Mesenchymal stem cell (in vitro differentiated cells and primary cell): ENCODE data around the gene TMEM30B.

Experiments
- DNase-seq: peaks from one replicate; pipeline ENCODE4 v3.0.0-alpha.2; 2013
- H2AFZ ChIP-seq: one replicate; pipeline ENCODE4 v1.6.1; 2013; ENCODE audit warnings: low read depth, mild to moderate bottlenecking, control low read depth, inconsistent platforms, low read length, moderate library complexity
- H2AK5ac ChIP-seq: 2 replicates; pipeline ENCODE4 v1.6.1; 2013; ENCODE audit warnings: low read length, moderate library complexity, mild to moderate bottlenecking, inconsistent platforms; ENCODE audit not compliant: severe bottlenecking
- H2BK120ac ChIP-seq: one replicate; pipeline ENCODE4 v1.6.1; 2013; ENCODE audit warnings: low read depth, mild to moderate bottlenecking, inconsistent platforms, low read length, moderate library complexity
- H2BK12ac ChIP-seq, 2 experiments: one replicate each; pipeline ENCODE4 v1.6.1; 2013; ENCODE audit warnings: inconsistent platforms in 2 of 2, low read length in 2 of 2, mild to moderate bottlenecking in 2 of 2, moderate library complexity in 2 of 2, control low read depth in 1 of 2
- H2BK15ac ChIP-seq: one replicate; pipeline ENCODE4 v1.6.1; 2013; ENCODE audit warnings: mild to moderate bottlenecking, low read depth, inconsistent platforms; ENCODE audit not compliant: poor library complexity, severe bottlenecking
- H2BK5ac ChIP-seq: 2 replicates; pipeline ENCODE4 v1.6.1; 2013; ENCODE audit warnings: low read depth, mild to moderate bottlenecking, low read length, control low read depth, inconsistent platforms; ENCODE audit not compliant: poor library complexity, severe bottlenecking
- H3K14ac ChIP-seq, 2 experiments: one replicate each; pipeline ENCODE4 v1.6.1; 2013; ENCODE audit warnings: inconsistent platforms in 2 of 2, low read length in 2 of 2, control low read depth in 1 of 2, mild to moderate bottlenecking in 1 of 2, moderate library complexity in 1 of 2
- H3K18ac ChIP-seq, 2 experiments: one replicate each; pipeline ENCODE4 v1.6.1; 2013; ENCODE audit warnings: inconsistent platforms in 2 of 2, low read length in 2 of 2, control low read depth in 1 of 2, low read depth in 1 of 2, mild to moderate bottlenecking in 1 of 2
- H3K23ac ChIP-seq, 2 experiments: one replicate each; pipeline ENCODE4 v1.6.1; 2013; ENCODE audit warnings: inconsistent platforms in 2 of 2, low read length in 2 of 2, mild to moderate bottlenecking in 2 of 2, moderate library complexity in 2 of 2, control low read depth in 1 of 2
- H3K27ac ChIP-seq: 2 replicates; pipeline ENCODE4 v1.5.1; 2013; ENCODE audit warnings: mild to moderate bottlenecking, moderate library complexity, low read length, control low read depth, inconsistent platforms; ENCODE audit not compliant: poor library complexity, severe bottlenecking
- H3K27me3 ChIP-seq, 2 experiments: 2 replicates each; pipeline versions ENCODE4 v1.6.1 to v1.7.0; 2013; ENCODE audit warnings: low read length in 2 of 2, mild to moderate bottlenecking in 2 of 2, moderate library complexity in 2 of 2, control low read depth in 1 of 2, inconsistent platforms in 1 of 2; ENCODE audit not compliant: control insufficient read depth in 1 of 2, insufficient read depth in 1 of 2
- H3K36me3 ChIP-seq, 2 experiments: 2 replicates each; pipeline versions ENCODE4 v1.6.1 to v1.7.0; 2013; ENCODE audit warnings: low read length in 2 of 2, control low read depth in 1 of 2, inconsistent platforms in 1 of 2, low read depth in 1 of 2, mild to moderate bottlenecking in 1 of 2; ENCODE audit not compliant: insufficient read depth in 2 of 2, control insufficient read depth in 1 of 2
- H3K4ac ChIP-seq, 2 experiments: one replicate each; pipeline ENCODE4 v1.6.1; 2013; ENCODE audit warnings: inconsistent platforms in 2 of 2, low read length in 2 of 2, mild to moderate bottlenecking in 2 of 2, moderate library complexity in 2 of 2, control low read depth in 1 of 2, low read depth in 1 of 2
- H3K4me1 ChIP-seq: 2 replicates; pipeline ENCODE4 v1.6.1; 2013; ENCODE audit warnings: low read depth, low read length, control low read depth; ENCODE audit not compliant: control insufficient read depth, insufficient read depth
- H3K4me2 ChIP-seq: 2 replicates; pipeline ENCODE4 v1.6.1; 2013; ENCODE audit warnings: low read length, mild to moderate bottlenecking, inconsistent platforms; ENCODE audit not compliant: poor library complexity, severe bottlenecking
- H3K4me3 ChIP-seq, 2 experiments: 2 replicates each; pipeline versions ENCODE4 v1.5.1 to v1.7.0; 2013; ENCODE audit warnings: low read length in 2 of 2, mild to moderate bottlenecking in 2 of 2, control low read depth in 1 of 2, low read depth in 1 of 2; ENCODE audit not compliant: insufficient read depth in 1 of 2
- H3K79me1 ChIP-seq: replicated peaks from 2 replicates; pipeline ENCODE4 v1.6.1; 2013; ENCODE audit warnings: mild to moderate bottlenecking, control low read depth, low read length, inconsistent platforms; ENCODE audit not compliant: poor library complexity, severe bottlenecking
- H3K9ac ChIP-seq: 2 replicates; pipeline ENCODE4 v1.7.0; 2013; ENCODE audit warnings: mild to moderate bottlenecking, low read length, moderate library complexity
- H3K9me3 ChIP-seq: 2 replicates; pipeline ENCODE4 v1.7.0; 2013; ENCODE audit warnings: mild to moderate bottlenecking, low read length; ENCODE audit not compliant: control insufficient read depth
- H4K8ac ChIP-seq: one replicate; pipeline ENCODE4 v1.6.1; 2013; ENCODE audit warnings: inconsistent platforms, mild to moderate bottlenecking, low read length, moderate library complexity
- H4K91ac ChIP-seq: one replicate; pipeline ENCODE4 v1.6.1; 2013; ENCODE audit warnings: mild to moderate bottlenecking, low read length, inconsistent platforms
- WGBS: methylation state at CpG from one replicate; pipeline ENCODE4 v1.1.7; 2013; ENCODE audit warnings: mixed read lengths; 5-methylcytosine and 5-hydroxymethylcytosine counted together

Gene TMEM30B

GRCh38 chr14:61266436-61266835, 14.7 kb downstream of the TMEM30B start:
- no peak overlapping the region for H4K91ac ChIP-seq
- H3K4me1 ChIP-seq, result peaks cover 1% of the 10 kb centered on the region
- no peak overlapping the region for H3K18ac ChIP-seq
- H3K9ac ChIP-seq, result peak overlapping the region; percentile 63
- no peak overlapping the region for H3K27ac ChIP-seq
- H2AK5ac ChIP-seq, result no peak overlapping the region
- no peaks in the 10 kb centered on the region for H3K36me3 ChIP-seq
- WGBS, result 78% methylated on average over 4 of the region's 4 CpGs
- DNase-seq, result no peak
- no peak overlapping the region for H2BK120ac ChIP-seq
- no peak overlapping the region for H2BK12ac ChIP-seq
- H2BK5ac ChIP-seq, result no peak overlapping the region
- H3K4ac ChIP-seq, result no peak overlapping the region
- H3K79me1 ChIP-seq, result no peaks in the 10 kb centered on the region
- H3K4me3 ChIP-seq, result peak overlapping the region in 1 of 2 experiments; percentile 65
- no peaks in the 10 kb centered on the region for H3K9me3 ChIP-seq
- no peak overlapping the region for H2BK15ac ChIP-seq
- H3K23ac ChIP-seq, result no peak overlapping the region
- no peak overlapping the region for H3K14ac ChIP-seq
- H3K4me2 ChIP-seq, result no peak overlapping the region
- H2AFZ ChIP-seq, result no peak overlapping the region
- peaks cover 0 to 5% of the 10 kb centered on the region in 2 experiments for H3K27me3 ChIP-seq
- H4K8ac ChIP-seq, result no peak overlapping the region

GRCh38 chr14:61264651-61265050, 16.5 kb downstream of the TMEM30B start:
- DNase-seq, result no peak
- no peak overlapping the region for H3K14ac ChIP-seq
- no peak overlapping the region for H4K8ac ChIP-seq
- no peak overlapping the region for H4K91ac ChIP-seq
- H3K27ac ChIP-seq, result no peak overlapping the region
- no peak overlapping the region for H2BK15ac ChIP-seq
- no peak overlapping the region for H2BK12ac ChIP-seq
- no peaks in the 10 kb centered on the region for H3K36me3 ChIP-seq
- H3K9me3 ChIP-seq, result no peaks in the 10 kb centered on the region
- H3K9ac ChIP-seq, result no peak overlapping the region
- no peaks in the 10 kb centered on the region for H3K27me3 ChIP-seq
- no peak overlapping the region for H3K4me2 ChIP-seq
- no peak overlapping the region for H2BK5ac ChIP-seq
- no peak overlapping the region for H2AK5ac ChIP-seq
- H3K4me1 ChIP-seq, result peaks cover 3% of the 10 kb centered on the region
- no peak overlapping the region for H2BK120ac ChIP-seq
- 64% methylated on average over 3 of the region's 4 CpGs for WGBS
- no peak overlapping the region for H3K23ac ChIP-seq
- H3K18ac ChIP-seq, result no peak overlapping the region
- H3K4me3 ChIP-seq, result no peak overlapping the region
- no peak overlapping the region for H3K4ac ChIP-seq
- H2AFZ ChIP-seq, result no peak overlapping the region
- no peaks in the 10 kb centered on the region for H3K79me1 ChIP-seq

- H4K91ac ChIP-seq, result no peak overlapping the region
Measured at GRCh38 chr14:61264010-61264571, 17.0 kb downstream of the TMEM30B start.

GRCh38 chr14:61262082-61262481, 19.1 kb downstream of the TMEM30B start:
- no peak overlapping the region for H2BK5ac ChIP-seq
- no peak overlapping the region for H2BK120ac ChIP-seq
- H3K27me3 ChIP-seq, result no peaks in the 10 kb centered on the region
- H2BK12ac ChIP-seq, result no peak overlapping the region
- peaks cover 1% of the 10 kb centered on the region for H3K4me1 ChIP-seq
- H3K4ac ChIP-seq, result no peak overlapping the region
- H2BK15ac ChIP-seq, result no peak overlapping the region
- no peak overlapping the region for H3K18ac ChIP-seq
- H3K4me3 ChIP-seq, result no peak overlapping the region
- no peak overlapping the region for H3K14ac ChIP-seq
- no peak overlapping the region for H3K4me2 ChIP-seq
- H3K79me1 ChIP-seq, result no peaks in the 10 kb centered on the region
- WGBS, result 100% methylated on average over 1 of the region's 4 CpGs
- H4K91ac ChIP-seq, result no peak overlapping the region
- H2AFZ ChIP-seq, result no peak overlapping the region
- H3K9me3 ChIP-seq, result no peaks in the 10 kb centered on the region
- peak overlapping the region; percentile 80 for H3K9ac ChIP-seq
- H3K23ac ChIP-seq, result no peak overlapping the region
- no peak overlapping the region for H3K27ac ChIP-seq
- DNase-seq, result no peak
- no peak overlapping the region for H2AK5ac ChIP-seq
- H4K8ac ChIP-seq, result no peak overlapping the region
- no peaks in the 10 kb centered on the region for H3K36me3 ChIP-seq

More at GRCh38 chr14:61264010-61264571, 17.0 kb downstream of the TMEM30B start:
- no peak overlapping the region for H3K4ac ChIP-seq
- no peaks in the 10 kb centered on the region for H3K36me3 ChIP-seq
- no peak overlapping the region for H2AFZ ChIP-seq
- H2BK15ac ChIP-seq, result no peak overlapping the region
- H3K23ac ChIP-seq, result no peak overlapping the region
- no peak overlapping the region for H3K4me3 ChIP-seq
- no peak overlapping the region for H3K14ac ChIP-seq
- no peak overlapping the region for H2BK12ac ChIP-seq
- H4K8ac ChIP-seq, result no peak overlapping the region
- H3K27me3 ChIP-seq, result no peaks in the 10 kb centered on the region
- H3K79me1 ChIP-seq, result no peaks in the 10 kb centered on the region
- peaks cover 1% of the 10 kb centered on the region for H3K4me1 ChIP-seq
- 98% methylated on average over 2 of the region's 4 CpGs for WGBS
- DNase-seq, result no peak
- no peak overlapping the region for H3K9ac ChIP-seq
- H2BK5ac ChIP-seq, result no peak overlapping the region
- H3K18ac ChIP-seq, result no peak overlapping the region
- H3K27ac ChIP-seq, result no peak overlapping the region
- no peak overlapping the region for H3K4me2 ChIP-seq
- no peaks in the 10 kb centered on the region for H3K9me3 ChIP-seq
- no peak overlapping the region for H2AK5ac ChIP-seq
- no peak overlapping the region for H2BK120ac ChIP-seq
